Inflammatory macrophage (primary cell): ENCODE measurements around the gene KRTAP26-1.

Experiments used
- DNase-seq, 2 donors: peaks; one replicate each; pipeline ENCODE4 v3.0.0-alpha.2; 2020 to 2022
- total RNA-seq, 18 experiments: gene quantifications; one replicate each; lab custom pipeline; 2026; ENCODE audit warnings: mixed read lengths in 6 of 18, inconsistent platforms in 2 of 18; lab: John Stamatoyannopoulos, UW

KRTAP26-1 gene, protein sequence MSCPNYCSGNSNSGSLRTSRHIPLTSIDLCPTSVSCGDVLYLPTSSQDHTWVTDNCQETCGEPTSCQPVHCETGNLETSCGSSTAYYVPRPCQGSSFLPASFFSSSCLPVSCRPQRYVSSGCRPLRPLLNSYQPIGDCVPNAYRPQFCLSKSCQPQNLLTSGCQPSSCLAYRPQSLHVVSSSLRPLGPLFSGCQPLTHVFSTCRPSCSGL
- 0 to 0.05 (median 0) reads per million in 18 experiments for total RNA-seq

DNA sequence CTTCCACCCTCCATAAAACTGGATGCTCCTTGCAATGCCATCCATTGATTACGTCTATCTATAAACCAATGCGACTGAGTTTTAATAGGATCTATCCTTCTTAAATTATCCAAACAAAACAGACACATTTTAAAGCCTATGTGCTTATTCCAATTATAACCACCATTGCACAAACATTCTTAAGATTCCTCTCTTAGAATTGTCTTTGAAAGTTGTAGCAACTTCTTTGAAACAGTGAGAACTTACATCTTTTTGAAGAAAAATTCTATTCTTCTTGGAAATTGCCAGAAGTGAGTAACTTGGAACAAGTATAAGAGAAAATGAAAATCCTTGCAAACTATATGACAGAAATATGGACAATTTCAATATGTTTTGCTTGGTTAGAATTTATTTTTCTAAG is at the start of gene KRTAP26-1:
TSS of gene KRTAP26-1 (minus strand) at position 101 of the 400 bp plus-strand sequence. CDS start 280 bp downstream, outside the sequence.
- no peak for DNase-seq

DNA sequence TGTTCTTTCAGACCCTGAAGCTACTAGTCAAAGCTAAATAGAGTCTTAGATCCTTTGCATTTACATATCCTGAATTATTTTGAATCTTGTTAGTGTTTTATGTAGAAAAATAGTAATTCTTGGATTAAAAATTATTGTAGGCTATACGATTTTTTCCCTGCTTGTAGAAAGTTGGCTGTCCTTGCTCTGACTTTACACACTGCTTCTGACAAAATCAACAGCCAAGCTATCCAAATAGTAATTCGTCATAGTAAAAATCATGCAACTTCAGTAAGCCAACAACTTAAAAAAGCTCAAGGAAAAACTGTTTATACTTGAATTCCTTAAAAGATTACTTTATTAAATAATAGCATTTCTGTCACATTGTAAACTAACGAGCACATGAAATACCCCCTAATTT is 35.8 kb upstream of the KRTAP26-1 start:
- no peak for DNase-seq

DNA sequence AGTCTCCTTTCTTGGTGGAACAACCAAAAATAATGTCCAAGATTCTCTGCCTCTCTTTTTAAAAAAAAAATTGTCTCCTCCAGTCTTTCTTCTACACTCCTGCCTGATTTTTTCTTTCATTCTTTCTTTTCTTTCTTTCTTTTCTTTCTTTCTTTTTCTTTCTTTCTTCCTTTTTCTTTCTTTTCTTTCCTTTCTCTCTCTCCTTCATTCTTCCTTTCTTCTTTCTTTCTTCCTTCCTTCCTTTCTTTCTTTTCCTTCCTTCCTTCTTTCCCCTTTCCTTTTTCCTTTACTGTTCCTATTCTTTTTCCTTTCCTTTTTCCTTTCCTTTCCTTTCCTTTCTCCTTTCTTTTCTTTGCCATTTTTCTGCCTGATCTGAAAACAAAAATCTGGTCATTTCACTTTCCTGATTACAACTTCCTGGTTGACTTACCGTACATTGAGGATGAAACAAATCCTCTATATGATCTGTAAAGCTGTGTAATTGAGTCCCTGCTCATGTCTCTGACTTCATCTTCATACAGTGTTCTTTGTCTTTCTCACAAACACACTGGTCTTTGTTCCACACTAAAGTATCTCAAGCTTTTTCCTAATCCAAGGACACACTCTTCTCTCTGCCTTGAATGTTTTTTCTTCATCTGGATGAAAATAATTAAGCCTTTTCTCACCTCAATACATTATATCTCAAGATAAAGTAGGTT is 34.3 kb upstream of the KRTAP26-1 start:
- no peak for DNase-seq

DNA sequence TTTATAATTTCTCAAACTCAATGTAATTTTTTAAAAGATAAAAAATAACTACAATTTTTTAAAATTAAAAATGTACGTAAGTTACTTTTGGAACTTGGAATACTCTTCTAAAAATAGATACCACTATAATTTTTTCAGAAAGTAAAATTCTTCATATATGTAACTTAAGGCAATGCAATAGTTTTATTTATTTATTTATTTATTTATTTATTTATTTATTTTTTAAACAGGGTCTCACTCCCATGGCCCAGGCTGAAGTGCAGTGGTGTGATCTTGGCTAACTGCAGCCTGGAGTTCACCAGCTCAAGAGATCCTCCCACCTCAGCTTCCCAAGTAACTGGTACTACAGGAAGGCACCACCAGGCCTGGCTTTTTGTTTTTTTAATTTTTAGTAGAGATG is 31.4 kb upstream of the KRTAP26-1 start:
- DNase-seq, result no peak

DNA sequence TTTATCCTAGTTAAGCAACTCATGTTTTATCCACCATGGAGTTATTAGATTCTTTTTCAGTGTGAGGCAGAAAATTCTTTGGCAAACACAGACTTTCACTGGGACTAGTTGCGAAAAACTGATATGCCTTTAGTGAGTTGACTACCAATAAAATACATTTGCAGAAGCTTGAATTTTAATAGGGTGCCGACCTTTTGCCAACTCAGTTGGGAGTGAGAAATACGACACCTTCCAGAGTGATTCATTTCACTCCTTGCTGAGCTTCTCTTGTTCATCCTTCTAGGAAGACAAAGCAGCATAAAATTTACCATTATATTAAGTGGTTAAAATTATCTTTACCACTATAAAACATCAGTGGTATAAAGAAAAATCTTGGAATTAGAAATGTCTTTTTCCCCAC is 29.5 kb upstream of the KRTAP26-1 start:
- DNase-seq, result no peak

DNA sequence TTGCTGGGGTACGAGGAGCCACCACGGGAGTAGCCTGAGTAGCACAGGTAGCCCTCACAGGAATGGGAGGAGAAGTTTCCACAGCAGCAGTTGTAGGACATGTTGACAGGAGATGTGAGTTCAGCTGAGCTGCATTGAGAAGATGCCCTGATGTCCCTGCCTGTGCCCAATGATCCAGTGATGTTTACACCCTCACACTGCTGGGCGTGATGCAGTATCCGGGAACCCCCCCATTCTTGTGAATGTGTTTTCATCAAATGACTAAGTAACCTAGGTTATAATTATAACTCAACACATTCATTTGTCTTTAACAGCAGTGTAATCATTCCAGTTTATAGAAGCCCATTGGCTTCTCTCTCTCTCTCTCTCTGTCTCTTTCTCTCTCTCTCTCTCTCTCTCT is 28.4 kb upstream of the KRTAP26-1 start, which contains the start of gene KRTAP23-1:
TSS of gene KRTAP23-1 (minus strand) at position 101 of the 400 bp plus-strand sequence. CDS start at position 101, 0 bp downstream.
- no peak for DNase-seq

DNA sequence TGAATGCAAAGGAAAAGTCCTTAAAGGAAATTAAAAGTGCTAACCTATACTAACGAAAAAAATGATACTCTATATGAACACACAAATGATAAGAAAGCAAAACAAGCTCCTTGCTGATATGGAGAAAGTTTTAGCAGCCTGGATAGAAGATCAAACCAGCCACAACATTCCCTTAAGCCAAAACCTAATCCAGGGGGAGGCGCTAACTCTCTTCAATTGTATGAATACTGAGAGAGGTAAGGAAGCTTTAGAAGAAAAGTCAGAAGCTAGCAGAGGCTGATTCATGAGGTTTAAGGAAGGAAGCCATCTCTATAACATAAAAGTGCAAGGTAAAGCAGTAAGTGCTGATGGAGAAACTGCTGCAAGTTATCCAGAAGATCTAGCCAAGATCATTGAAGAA is 24.9 kb upstream of the KRTAP26-1 start:
- DNase-seq, result no peak

DNA sequence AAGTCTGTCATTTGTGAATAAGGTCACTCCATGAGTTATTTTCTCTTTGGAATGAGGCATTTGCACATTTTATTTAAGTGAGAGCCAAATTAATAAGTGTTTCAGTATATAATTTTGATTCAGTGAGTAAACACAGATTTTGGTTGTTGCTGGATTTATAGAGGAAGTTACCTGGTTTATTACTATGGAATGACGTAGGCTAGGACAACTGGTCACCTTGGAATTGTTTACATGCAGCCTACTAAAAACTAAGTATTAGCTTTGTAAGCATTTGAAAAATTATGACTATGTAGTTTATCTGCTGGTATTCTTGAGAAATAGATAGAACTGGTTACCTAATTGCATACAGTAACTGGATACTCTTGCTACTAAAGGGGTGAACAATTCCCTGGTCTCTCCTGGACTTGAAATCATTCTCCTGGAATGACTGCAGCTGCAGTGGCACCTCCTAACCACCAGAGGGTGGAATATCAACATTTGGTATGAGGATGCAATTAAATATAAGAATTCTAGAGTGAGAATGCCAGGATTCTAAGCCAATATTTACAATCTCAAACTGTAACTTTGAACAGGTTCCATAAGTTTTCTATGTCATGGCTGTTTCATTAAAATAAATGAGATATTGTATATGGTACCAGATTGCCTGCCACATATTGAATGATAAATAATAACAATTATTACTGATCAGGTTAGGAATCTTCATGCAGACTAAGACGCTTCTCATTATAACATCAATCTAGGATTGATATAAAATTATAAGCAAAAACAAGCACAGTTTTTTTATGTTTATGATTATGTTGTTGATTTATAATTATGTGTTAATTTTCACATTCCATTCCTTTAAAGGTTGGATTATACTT is 20.8 kb upstream of the KRTAP26-1 start:
- peak; percentile 25 to 34 for DNase-seq

DNA sequence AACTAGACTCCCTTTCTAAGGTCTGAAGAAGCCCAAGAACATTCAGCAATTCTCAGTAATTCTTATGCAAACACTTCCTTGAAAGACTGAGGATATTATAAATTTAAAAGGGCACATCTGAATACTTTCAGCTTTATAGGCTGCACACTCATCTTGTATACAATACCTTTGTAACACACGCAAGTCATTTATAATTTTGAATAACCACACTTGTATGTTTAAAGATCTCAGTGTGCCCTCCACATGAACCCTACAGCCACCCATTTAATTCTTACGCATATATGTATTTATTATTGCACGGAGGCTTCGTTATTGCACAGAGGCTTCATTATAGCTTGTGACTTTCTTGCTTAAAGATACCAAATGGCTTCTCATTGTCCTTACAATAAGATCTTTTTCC is 18.6 kb upstream of the KRTAP26-1 start:
- DNase-seq, result no peak

DNA sequence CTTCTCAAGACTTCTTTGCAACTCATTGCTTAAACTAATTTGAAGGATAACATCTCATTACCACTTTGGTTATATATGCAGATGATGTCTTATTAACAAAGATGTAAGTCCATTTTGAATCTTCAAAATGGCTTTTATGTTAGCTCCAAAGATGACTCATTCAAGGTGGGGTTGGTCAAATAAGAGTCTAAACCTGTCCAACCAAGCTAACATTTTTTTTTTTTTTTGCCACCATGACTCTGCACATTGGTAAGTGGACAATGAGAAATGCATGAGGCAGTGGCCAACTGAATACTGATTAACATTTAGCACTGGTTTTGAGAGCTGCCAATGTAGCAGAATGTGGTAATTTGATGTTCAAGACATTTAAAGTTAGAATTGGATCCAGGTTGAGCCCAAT is 17.7 kb upstream of the KRTAP26-1 start:
- no peak for DNase-seq

DNA sequence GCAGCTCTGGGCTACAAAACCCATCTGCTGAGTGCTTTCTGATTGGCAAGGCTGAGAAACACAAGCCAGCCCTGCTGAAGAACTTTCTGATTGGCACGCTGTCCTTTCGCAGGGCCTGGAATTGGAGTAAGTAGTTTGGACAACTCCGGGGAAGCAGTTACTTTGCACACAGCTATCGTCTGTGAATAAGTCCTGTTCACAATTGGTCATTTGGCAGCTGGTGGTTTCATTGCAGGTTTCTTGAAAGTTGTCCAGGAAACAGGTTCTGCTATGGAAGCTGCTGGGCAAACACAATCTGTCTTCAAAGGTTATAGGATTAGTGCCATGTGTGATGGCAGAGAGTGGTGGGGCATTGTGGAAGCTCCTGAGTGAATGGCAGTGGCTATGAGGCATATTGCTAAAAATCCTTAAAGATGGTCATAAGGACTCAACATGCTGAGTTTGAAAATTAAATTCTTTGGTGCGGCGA is 17.2 kb upstream of the KRTAP26-1 start, which contains the start of gene KRTAP27-1:
TSS of gene KRTAP27-1 (minus strand) at position 419 of the 469 bp plus-strand sequence. CDS start at position 393, 26 bp downstream.
- DNase-seq, result no peak

DNA sequence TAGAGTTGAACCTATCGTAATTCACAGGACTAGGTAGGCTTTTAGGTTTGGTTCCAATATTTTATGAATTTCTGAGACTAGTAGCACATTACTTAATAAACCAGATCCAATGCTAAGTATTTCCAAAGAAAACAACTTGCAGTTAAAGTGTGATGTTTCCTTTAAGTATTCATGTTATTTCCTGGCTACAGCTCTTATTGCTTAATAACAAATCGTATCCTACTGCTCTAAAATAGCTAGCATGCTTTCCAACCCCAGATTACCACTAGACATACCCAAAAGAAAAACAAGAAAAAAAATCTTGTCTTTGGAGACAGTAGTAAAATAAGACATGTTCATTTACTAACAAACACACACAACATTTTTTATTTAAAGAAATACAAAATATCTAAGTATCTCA is 16.5 kb upstream of the KRTAP26-1 start:
- DNase-seq, result no peak

DNA sequence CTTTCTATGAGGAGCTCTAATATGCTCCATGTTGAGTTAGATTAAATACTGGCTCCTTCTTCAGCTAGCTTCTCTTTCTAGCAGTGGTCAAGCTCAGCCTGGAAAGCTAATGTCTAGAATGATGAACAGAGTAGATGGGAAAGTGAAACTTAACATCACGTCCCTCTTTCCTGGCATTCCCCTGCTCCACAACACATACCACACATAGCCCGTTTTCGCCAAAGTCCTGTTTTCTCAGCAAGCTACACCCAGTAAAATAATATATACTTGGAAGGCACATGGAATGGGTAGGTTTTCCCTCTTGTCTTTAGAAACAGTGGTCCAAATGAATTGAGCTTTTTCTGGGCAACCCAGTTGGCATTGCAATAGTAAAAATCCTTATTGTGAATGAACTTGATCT is 13.6 kb upstream of the KRTAP26-1 start:
- no peak for DNase-seq

DNA sequence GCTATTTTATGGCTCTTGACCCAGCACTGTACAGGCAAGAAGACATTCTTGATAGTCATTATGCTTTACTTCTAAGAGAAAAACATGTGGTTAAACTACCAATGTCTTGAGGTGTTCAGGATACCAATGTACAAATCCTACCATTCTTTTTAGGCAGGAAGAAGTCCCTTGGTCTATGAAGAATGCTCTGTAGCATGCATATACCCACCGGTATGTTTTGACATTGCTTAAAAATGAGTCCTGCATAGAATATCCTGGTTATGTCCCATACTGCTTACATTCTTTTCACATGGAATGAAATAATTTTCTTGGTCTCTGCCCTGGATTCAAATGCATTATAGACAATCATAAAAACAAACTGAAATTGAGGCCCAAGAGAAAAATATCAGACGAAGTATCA is 12.6 kb upstream of the KRTAP26-1 start:
- no peak for DNase-seq

DNA sequence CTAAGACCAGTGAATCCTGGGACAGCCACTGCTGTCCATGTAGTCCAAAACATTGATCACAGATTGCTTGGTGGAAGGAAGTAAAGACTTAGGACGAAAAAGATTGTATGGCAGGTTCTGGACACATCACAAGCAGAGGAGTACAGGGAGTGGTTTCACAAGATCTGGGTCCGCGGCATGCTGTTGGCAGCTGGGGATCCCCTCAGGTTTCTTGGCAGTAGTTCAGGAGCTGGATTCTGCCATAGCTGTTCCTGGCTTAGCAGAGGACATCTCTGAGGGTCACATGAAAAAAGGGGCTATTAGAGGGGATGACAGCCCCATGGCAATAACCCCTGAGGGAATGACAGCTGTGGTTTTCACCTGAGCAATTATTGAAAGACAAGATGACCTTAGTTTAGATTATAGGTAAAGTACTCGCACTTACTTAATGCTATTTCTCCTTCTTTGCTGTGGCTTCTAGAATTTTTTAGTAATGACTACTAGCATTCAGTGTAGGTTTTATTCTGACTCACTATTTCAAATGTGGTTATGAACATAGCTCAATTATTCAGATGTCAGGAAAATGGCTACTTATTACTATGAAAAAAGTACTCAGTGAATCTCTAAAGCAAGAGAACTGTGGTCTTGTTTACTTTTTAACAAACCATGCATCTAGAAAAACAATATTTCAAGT is 9.2 kb upstream of the KRTAP26-1 start:
- DNase-seq, result no peak

DNA sequence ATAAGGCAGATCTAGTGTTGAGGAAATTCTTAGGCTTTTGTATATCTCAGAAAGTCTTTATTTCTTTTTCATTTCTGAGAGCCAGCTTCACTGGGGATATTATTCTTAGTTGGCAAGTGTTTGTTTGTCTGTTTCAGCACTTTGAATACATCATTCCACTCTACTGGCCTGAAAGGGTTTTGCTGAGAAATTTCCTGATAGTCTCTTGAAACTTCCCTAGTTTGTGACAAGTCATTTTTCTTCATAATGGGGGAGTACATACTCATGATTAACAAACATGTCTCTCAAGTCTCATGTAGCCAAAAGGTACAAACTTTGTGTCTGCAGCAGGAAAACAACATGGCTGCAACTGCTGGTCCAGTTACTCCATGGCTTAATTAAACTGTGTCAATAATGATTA is 6.3 kb upstream of the KRTAP26-1 start:
- DNase-seq, result no peak

DNA sequence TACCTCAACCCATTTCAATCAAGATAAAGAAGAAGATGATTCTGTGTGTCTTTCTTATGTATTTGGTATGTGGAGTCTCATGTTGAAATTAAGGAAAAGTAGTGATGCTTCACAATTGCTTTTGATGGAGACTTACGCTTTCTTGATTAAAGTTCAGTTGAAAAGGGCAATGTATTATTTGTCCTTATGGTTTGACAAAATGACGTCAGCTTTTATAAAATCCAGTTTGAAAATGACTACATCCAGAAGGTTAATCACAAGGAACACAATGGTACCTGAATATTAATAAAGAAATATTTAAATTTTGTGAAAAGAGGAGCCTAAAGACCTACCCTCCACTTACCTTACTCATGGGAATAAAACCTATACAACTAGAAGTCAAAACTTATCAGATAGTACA is 4.4 kb downstream of the KRTAP26-1 start:
- no peak for DNase-seq

DNA sequence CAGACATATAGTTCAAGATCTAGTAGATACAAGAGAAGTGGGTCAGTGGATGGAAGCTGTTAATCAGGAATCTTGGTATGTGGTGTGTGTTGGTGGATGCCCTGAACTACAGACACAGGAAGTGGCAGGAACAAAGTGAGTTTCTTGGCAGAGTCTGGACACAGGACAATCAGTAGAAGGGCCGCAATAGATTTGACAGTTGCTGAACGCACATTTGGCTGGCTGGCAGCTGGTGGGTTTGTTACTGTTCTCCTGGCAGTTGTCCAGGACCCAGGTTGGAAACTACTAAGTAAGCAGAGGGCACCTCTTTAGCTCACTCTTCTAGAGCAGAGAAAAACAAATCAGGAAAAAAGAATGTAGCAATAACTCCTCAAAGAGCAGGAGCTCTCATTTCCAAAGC is 13.2 kb downstream of the KRTAP26-1 start:
- DNase-seq, result no peak

DNA sequence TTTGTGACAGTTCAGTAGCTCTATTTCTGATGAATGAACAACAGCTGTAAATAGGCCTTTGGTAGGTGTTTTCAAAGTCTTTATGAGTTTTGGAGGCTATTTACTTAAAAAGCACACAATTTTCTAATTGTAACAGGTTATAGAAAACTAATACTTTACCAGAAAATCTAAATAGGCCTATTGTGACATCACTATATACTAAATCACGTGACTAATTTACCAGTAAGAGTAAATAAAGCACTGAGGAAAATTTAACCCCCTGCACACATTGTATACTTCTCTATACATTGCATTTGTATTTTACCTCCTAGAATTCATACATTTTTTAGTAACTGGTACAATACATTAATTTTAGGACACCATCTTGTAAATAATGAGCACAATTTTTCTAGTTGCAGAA is 15.0 kb downstream of the KRTAP26-1 start:
- DNase-seq, result no peak

DNA sequence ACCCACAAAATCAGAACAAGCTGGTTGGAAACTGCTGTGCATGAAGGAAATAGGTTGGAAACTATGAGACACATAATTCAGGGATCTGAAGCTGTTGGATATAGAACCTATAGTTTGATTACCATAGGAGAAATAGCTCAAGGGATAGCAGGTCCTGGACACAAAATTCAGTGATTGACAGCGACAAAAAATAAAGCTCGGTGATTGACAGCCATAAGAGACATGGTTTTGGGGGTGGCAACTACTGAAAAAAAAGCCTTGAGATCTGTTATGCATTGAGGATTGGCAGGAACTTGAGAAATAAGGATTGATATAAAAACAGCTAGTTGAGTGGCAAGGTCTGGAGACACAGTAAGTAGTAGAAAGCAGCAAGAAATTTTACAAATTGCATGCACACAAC is 30.9 kb downstream of the KRTAP26-1 start, which contains the start of gene KRTAP25-1:
TSS of gene KRTAP25-1 (minus strand) at position 300 of the 400 bp plus-strand sequence. CDS start at position 276, 24 bp downstream.
- no peak for DNase-seq

DNA sequence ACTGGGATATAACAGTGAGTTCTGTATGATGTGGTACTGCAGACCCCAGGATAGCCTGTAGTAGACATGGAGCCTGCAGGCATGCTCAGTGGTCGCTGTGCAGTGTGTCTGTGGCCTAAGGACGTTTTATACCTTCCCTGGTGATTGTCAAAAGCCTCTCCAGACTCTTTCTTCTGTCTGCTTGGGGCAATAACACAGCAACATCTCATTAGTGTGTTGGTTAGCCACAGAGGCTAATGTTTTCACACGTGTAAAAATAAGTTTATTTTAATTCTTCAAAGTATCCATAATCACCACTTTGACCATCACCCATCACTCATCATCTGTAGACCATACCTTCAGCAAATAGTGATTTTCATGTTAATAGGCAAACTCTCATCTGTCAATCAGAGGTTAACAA is 37.3 kb downstream of the KRTAP26-1 start, which contains the start of gene KRTAP24-1:
TSS of gene KRTAP24-1 (minus strand) at position 101 of the 400 bp plus-strand sequence. CDS start at position 83, 18 bp downstream.
- DNase-seq, result no peak

DNA sequence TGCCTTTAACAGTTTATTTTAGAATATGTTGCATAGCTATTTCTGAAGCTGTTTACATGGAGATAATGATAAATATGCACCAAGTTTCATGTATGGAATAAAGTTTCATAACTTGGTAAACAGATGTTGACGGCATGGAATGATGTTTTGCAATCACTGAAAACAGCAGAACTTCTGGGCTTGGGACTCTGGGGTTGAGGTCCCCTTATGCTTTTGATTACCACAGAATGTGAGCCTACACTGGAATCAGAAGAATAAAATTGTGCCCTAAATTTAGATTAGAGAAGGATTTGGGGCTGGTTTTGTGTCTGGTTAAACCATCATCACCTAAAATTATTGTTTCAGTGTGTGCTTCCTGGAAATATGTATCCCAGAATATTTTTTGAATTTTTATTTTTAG is 48.5 kb downstream of the KRTAP26-1 start:
- no peak for DNase-seq
